ENCODE results near the gene ARHGAP40.

The ARHGAP40 gene

GRCh38 chr20:38670786-38671185, 69.2 kb downstream of the ARHGAP40 start:
- DNase-seq (ENCODE audit: low read depth) = no peak
- TF ChIP-seq CTCF (conservative IDR thresholded peaks at IDR 0.05; ENCODE audit: low read depth, low read length) = no peak
- no peak overlapping the region for H3K4me3 ChIP-seq (ENCODE audit: low read length)

GRCh38 chr20:38671186-38671585, 69.6 kb downstream of the ARHGAP40 start:
- TF ChIP-seq CTCF (conservative IDR thresholded peaks at IDR 0.05; ENCODE audit: low read depth, low read length) = no peak
- no peak overlapping the region for H3K4me3 ChIP-seq (ENCODE audit: low read length)
- no peak for DNase-seq (ENCODE audit: low read depth)

- TF ChIP-seq CTCF (conservative IDR thresholded peaks at IDR 0.05; ENCODE audit: low read depth, low read length) = no peak
- H3K4me3 ChIP-seq (ENCODE audit: low read length) = no peak overlapping the region
- DNase-seq (ENCODE audit: low read depth) = no peak
These were observed 70.2 kb downstream of the ARHGAP40 start for GRCh38 chr20:38671701-38672292.

GRCh38 chr20:38672504-38672903, 70.9 kb downstream of the ARHGAP40 start:
- no peak for TF ChIP-seq CTCF (conservative IDR thresholded peaks at IDR 0.05; ENCODE audit: low read depth, low read length)
- DNase-seq (ENCODE audit: low read depth) = no peak

GRCh38 chr20:38673261-38673660, 71.7 kb downstream of the ARHGAP40 start:
- no peak for DNase-seq (ENCODE audit: low read depth)
- peak overlapping the region; percentile 64 for H3K4me3 ChIP-seq (ENCODE audit: low read length)
- no peak for TF ChIP-seq CTCF (conservative IDR thresholded peaks at IDR 0.05; ENCODE audit: low read depth, low read length)

More at GRCh38 chr20:38672504-38672903, 70.9 kb downstream of the ARHGAP40 start:
- no peak overlapping the region for H3K4me3 ChIP-seq (ENCODE audit: low read length)

- DNase-seq (ENCODE audit: low read depth) = no peak
- no peak for TF ChIP-seq CTCF (conservative IDR thresholded peaks at IDR 0.05; ENCODE audit: low read depth, low read length)
- H3K4me3 ChIP-seq (ENCODE audit: low read length) = peak overlapping the region; percentile 64
These were observed 72.1 kb downstream of the ARHGAP40 start for GRCh38 chr20:38673725-38674091.

GRCh38 chr20:38674092-38674764, 72.6 kb downstream of the ARHGAP40 start:
- no peak for TF ChIP-seq CTCF (conservative IDR thresholded peaks at IDR 0.05; ENCODE audit: low read depth, low read length)
- DNase-seq (ENCODE audit: low read depth) = no peak
- peak overlapping the region; percentile 64 for H3K4me3 ChIP-seq (ENCODE audit: low read length)

Data from retinal pigment epithelial cell (primary cell).